GM21447 (cell line): Measurements from ENCODE around the gene DOCK10.

Source experiments
- ATAC-seq: cut with Tn5 transposase; IDR thresholded peaks from one replicate; pipeline ENCODE4 v1.9.1; 2021; ENCODE audit not compliant: unreplicated experiment

Gene DOCK10

GRCh38 chr2:224982910-224983711 lies 59.2 kb downstream of the DOCK10 start:
- no peak for ATAC-seq

- ATAC-seq: no peak
These were observed 60.0 kb downstream of the DOCK10 start for GRCh38 chr2:224982226-224982625.

- no peak for ATAC-seq
These were observed 65.4 kb downstream of the DOCK10 start for GRCh38 chr2:224976629-224977525.

- ATAC-seq: no peak
These were observed 66.5 kb downstream of the DOCK10 start for GRCh38 chr2:224975761-224976160.

GRCh38 chr2:224973112-224974016 lies 68.9 kb downstream of the DOCK10 start:
- ATAC-seq: peak; percentile 34

- ATAC-seq: peak; percentile 63
These were observed 71.1 kb downstream of the DOCK10 start for GRCh38 chr2:224971214-224971613.

- no peak for ATAC-seq
These were observed 72.0 kb downstream of the DOCK10 start for GRCh38 chr2:224970311-224970710.

GRCh38 chr2:224969633-224970260 lies 72.5 kb downstream of the DOCK10 start:
- peak; percentile 46 for ATAC-seq

GRCh38 chr2:224969095-224969494 lies 73.2 kb downstream of the DOCK10 start:
- no peak for ATAC-seq

- no peak for ATAC-seq
These were observed 74.2 kb downstream of the DOCK10 start for GRCh38 chr2:224968051-224968450.

GRCh38 chr2:224966613-224967012 lies 75.7 kb downstream of the DOCK10 start:
- ATAC-seq: no peak

- ATAC-seq: no peak
These were observed 82.7 kb downstream of the DOCK10 start for GRCh38 chr2:224959556-224959955.

GRCh38 chr2:224958873-224959272 lies 83.4 kb downstream of the DOCK10 start:
- no peak for ATAC-seq

- no peak for ATAC-seq
These were observed 83.8 kb downstream of the DOCK10 start for GRCh38 chr2:224958462-224958857.

- peak; percentile 88 for ATAC-seq
These were observed 84.5 kb downstream of the DOCK10 start for GRCh38 chr2:224957540-224958461.

- no peak for ATAC-seq
These were observed 85.6 kb downstream of the DOCK10 start for GRCh38 chr2:224956706-224957105.

- peak; percentile 33 for ATAC-seq
These were observed 87.3 kb downstream of the DOCK10 start for GRCh38 chr2:224954980-224955379.

GRCh38 chr2:224952936-224953657 lies 89.2 kb downstream of the DOCK10 start:
- peak; percentile 62 for ATAC-seq
